Activated T-cell treated with anti-CD3 and anti-CD28 coated beads, Interleukin-2, amount 50 U/mL, for 48 hours (primary cell): ENCODE data around the gene FLT3.

Source experiments
- DNase-seq, 2 experiments: peaks; one replicate each; pipeline ENCODE4 v3.0.0-alpha.2; 2020

FLT3 gene

DNA sequence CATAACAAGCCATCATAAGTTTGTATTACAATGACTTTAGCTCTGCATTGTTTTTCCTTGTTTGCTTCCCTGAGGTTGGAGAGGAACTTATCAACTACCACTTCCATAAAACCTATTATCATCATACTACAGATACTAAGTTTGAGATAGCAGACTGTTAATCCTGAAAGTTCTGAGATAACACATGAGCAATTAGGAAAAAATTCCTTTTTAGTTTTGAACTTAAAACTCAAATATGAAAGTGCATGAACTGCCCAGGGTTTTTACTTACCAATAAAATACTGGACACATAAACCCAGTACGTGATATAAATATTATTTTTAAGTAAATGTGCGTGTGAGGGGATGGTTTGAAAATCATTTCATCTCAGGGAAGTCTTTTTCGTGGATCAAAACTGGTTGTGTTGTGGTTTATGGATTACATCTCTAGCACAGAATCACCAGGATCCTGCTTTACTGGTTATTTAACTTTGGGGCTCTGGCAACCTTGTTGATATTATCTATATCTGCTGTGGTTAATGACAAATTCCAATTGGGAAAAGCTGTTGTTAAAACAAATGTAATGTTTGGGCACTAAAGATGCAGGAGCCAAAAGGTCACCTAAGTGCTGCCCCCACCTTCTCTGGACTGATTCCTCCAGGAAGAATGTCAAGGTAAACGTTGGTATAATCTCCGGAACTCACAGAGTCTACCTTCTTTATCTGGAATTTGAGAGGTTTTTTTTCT is 143.6 kb downstream of the FLT3 start:
- DNase-seq, result no peak

DNA sequence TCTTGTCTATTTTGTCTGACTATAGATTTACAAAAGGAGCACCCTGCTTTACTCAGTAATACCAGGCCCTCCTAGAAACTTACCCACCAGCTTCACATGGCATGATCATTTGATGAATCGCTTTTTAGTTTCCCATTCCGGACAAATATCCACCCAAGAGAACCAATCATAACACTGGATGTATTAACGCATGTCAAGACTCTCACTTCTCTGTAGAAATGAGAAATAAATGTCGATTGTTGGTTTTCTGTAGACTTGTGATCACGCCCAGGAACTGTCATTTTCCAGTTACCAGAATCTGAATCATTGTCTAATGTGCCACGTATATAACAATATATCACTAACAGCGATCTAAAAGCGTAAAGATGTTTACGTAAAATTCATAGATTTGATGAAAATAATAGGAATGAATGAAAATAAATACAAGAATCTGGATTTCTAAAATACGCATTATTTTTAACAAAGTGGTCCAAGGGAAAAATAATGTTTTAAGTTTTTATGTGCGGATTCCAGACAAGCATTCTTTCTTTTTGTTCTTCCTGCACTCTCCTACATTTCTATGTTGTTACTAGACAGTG is 145.3 kb downstream of the FLT3 start:
- no peak for DNase-seq

DNA sequence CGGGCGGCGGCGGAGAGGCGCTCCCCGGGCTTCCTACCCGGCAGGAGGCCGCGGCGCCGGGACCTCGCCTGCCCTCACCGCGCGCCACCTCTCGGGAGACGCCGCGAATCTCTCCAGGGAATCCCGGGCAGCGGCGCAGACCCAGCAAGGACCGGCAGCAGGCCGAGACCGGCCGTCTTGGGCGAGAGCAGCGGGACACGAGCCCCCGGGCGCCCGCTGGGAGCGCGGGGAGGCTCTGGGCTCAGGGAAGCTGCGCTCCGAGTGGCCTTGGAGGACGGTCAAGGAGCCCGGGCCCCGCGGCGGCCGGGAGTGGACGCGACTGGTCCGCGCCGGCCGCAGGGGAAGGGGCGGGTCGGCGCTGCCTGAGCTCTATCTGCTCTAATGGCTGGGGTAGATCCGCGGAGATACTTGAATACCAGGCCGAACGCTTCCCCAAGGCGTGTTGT is 145.9 kb downstream of the FLT3 start:
- no peak for DNase-seq

DNA sequence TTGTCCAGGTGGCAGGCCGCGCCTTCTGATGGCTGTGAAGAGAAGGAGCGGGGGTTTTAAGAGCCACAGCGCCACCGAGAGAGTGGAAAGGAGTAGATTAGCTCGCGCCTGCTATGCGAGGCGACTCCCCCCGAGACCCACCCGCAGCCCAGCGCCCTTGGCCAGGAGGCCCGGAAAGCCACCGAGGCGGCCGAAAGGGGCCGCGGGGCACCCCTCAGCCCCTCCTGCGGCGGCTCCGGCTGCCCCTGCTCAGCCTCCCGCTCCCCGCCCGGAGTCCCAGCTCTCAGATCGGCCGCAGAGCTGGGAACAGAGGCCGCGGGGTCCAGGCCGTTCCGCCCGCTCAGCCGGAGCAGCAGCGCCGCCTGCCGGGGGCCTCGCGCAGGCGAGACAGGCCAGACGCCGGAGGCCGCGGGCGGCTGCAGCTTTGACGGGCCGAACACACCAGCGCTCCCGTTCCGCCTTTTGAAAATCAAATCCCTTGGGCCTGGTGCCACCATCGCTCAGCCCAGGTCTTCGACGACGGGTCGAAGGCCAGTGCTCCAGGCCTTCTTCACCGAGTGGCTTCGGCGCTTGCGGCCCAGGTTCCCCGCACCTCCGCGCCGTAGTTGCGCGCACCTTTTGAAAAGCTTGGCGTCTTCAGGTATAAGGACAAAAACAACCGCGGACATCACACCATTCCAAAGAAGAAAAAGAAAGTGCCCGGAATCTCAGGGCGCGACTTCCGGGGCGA is 146.5 kb downstream of the FLT3 start:
- peak; percentile 79 to 84 for DNase-seq
